Body of pancreas (tissue), 4 donors: ENCODE measurements around the gene GPS2.
A peak's percentile ranks its signal among the peaks of the same experiment; 100 is the strongest.

Source experiments
- POLR2A ChIP-seq, 3 donors: fragments of 450-650 bp; IDR thresholded peaks; one replicate each; pipeline ENCODE4 v1.6.1; 2016; ENCODE audit warnings: antibody characterized with exemption in 3 of 3, mild to moderate bottlenecking in 2 of 3
- TF ChIP-seq, protein P1 (sequence below), 7 experiments: fragments of 450-650 bp in 4 of 7; fragments of 200-600 bp in 3 of 7; sonication (generic) in 3 of 7; IDR thresholded peaks; one replicate each; pipeline ENCODE4 v1.5.1; 2016 to 2019; ENCODE audit warnings: antibody characterized with exemption in 7 of 7

DNA sequence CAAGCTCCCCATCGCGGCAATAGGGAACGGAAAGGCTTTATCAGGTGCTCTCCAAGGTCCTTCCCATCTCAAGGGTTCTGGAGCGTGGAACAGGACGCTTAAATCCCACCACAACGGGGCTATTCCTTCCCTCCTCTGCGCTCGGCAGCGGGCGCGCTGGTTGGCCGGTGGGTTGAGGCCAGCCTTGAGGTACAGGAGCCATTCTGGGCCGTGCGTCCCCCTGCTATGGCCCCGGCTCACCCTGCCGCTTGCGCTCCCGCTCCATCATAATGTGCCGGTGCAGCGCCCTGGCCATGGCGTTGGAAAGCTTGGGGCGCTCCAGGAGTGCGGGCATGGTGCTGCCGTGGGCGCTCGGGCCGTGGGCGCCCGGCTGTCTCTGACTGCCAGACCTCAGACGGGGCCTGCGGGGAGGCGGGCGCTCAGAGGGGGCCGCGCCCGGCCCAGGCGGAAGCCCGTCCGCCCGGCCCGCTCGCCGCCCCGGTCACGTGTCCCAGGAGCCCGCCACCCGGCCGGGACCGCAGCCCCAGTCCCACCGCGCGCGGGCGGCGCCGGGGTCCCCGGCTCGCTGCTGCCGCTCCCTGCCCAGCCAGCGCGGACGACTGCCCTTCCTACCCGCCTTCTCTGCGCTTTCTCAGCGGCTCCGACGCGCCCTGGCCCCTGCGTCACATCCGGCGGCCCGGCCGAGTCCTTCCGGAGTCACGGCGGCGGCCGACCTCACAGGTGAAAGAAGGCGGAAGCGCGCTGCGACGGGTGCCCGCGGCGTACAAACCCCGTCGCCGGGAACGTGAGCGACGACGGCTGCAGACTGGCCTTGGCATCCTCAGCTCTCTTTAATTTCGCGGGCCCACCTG, at the start of gene GPS2:
- peak; percentile 79 to 80 (median 79) for TF ChIP-seq POLR2A (IDR thresholded peaks at IDR 0.05)
- TF ChIP-seq, protein P1, sequence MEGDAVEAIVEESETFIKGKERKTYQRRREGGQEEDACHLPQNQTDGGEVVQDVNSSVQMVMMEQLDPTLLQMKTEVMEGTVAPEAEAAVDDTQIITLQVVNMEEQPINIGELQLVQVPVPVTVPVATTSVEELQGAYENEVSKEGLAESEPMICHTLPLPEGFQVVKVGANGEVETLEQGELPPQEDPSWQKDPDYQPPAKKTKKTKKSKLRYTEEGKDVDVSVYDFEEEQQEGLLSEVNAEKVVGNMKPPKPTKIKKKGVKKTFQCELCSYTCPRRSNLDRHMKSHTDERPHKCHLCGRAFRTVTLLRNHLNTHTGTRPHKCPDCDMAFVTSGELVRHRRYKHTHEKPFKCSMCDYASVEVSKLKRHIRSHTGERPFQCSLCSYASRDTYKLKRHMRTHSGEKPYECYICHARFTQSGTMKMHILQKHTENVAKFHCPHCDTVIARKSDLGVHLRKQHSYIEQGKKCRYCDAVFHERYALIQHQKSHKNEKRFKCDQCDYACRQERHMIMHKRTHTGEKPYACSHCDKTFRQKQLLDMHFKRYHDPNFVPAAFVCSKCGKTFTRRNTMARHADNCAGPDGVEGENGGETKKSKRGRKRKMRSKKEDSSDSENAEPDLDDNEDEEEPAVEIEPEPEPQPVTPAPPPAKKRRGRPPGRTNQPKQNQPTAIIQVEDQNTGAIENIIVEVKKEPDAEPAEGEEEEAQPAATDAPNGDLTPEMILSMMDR (IDR thresholded peaks at IDR 0.05), result no peak
